GM18508 (cell line): ENCODE results near the gene RLN2.
A peak's percentile ranks its signal among the peaks of the same experiment; 100 is the strongest.
"Not testable (repeated sequence)": the region's sequence is repeated elsewhere in the genome, so short reads cannot be mapped to it uniquely, and the experiment has no call there.

Source experiments
- ATAC-seq: cut with Tn5 transposase; IDR thresholded peaks from one replicate; pipeline ENCODE4 v1.9.1; 2021; ENCODE audit warnings: moderate number of reproducible peaks; ENCODE audit not compliant: insufficient read depth, unreplicated experiment

RLN2 gene

DNA sequence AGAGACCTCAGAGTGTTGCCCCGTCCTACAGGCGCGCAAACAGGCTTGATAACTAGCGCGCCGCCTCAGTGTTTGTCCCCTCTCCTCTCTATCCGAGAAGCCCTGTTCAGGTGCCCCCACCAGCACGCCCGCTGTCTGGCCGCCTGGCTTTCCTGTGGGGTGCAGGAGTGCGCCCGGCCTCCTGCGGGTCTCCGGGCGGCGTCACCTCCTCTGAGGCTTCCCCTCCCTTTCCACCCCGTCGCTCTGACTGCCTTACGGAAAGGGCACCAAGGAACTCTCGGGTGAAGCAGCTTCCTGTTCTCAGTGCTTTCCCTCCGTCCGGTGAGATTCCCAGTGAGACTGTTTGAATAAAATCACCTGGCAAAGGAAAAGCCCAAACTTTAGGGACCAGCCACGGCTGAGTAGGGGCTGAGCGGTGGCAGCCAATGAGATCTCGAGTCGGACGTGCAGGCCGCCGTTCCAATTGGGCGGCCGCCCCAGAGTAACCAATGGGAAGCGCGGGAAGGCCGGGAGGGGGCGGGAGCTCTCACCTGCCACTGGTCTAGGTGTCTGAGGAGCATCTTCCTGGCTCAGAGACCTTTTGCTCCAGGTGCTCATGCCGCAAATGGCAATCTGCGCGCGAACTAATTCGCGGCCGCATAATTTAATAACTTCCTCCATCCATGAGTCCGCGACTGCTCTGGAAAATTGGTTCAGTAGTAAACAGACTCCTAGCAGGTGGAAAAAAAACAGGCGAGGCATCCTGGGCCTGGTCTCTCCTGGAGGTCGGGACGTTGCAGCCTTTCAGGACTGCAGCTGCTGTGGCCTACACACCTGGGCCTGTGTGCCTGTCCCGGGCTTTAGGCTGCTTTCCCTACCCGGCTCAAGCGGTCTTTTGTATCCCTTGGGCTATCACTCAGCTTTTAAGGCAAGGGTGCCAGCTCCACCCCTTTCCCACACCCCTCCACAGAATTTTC lies at the start of gene RLN2:
Gene RLN2 (minus strand): TSS at position 877 of the 956 bp plus-strand sequence. CDS start 136 bp downstream, at position 741.
- ATAC-seq: peak; percentile 79

GRCh38 chr9:5354184-5354583 lies 49.7 kb upstream of the RLN2 start:
- no peak for ATAC-seq

GRCh38 chr9:5352637-5353248 lies 48.2 kb upstream of the RLN2 start:
- ATAC-seq: no peak

- ATAC-seq: peak; percentile 62
These were observed 34.8 kb upstream of the RLN2 start, which contains the start of gene RLN1 for GRCh38 chr9:5338992-5339981. Gene RLN1 (minus strand): TSS chr9:5339876. CDS start chr9:5339746, 130 bp downstream.

- no peak for ATAC-seq
These were observed 32.2 kb upstream of the RLN2 start for GRCh38 chr9:5336688-5337087.

- not testable (repeated sequence) for ATAC-seq
These were observed 26.8 kb upstream of the RLN2 start for GRCh38 chr9:5331276-5331675.

DNA sequence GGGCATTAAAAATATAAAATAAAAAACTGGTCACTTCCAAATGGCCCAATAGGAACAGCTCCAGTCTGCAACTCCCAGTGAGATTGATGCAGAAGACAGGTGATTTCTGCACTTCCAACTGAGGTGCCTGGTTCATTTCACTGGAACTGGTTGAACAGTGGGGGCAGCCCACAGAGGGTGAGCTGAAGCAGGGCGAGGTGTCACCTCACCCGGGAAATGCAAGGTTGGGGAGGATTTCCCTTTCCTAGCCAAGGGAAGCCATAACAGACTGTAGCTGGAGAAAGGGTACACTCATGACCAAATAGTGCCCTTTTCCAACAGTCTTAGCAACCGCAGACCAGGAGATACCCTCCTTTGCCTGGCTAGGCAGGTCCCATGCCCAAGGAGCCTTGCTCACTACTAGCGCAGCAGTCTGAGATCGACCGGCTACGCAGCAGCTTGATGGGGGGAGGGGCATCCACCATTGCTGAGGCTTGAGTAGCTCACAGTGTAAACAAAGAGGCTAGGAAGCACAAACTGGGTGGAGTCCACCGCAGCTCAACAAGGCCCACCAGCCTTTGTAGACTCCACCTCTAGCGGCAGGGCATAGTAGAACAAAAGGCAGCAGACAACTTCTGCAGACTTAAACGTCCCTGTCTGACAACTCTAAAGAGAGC lies 22.5 kb upstream of the RLN2 start:
- no peak for ATAC-seq

- no peak for ATAC-seq
These were observed 21.7 kb upstream of the RLN2 start for GRCh38 chr9:5326187-5326586.

GRCh38 chr9:5321601-5322000 lies 17.1 kb upstream of the RLN2 start:
- ATAC-seq: not testable (repeated sequence)

DNA sequence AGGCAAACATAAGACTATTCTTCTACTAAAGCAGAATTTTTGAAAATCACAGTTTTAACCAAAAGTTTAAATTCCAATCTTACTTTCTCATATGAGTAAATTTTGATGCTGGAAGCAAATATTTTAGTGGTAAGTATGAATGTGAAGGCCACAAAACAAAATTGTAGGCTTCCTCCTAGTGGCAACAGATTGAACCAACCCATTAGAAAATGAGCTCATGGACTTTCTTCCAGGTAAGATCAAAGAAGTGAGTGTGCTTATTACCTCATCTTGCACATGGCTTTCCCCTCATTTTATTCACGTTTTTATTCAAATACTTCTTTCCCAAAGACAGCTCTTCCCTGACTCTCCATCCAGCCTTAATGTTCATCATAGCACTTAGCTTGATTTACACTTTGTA lies 16.5 kb upstream of the RLN2 start:
- no peak for ATAC-seq

DNA sequence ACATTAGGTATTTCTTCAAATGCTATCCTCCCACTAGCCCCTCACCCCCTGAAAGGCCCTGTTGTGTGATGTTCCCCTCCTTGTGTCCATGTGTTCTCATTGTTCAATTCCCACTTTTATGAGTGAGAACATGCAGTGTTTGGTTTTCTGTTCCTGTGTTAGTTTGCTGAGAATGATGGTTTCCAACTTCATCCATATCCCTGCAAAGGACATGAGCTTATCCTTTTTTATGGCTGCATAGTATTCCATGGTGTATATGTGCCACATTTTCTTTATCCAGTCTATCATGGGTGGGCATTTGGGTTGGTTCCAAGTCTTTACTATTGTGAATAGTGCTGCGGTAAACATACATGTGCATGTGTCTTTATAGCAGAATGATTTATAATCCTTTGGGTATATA lies 11.9 kb upstream of the RLN2 start:
- ATAC-seq: not testable (repeated sequence)

GRCh38 chr9:5315187-5315923 lies 10.8 kb upstream of the RLN2 start:
- ATAC-seq: no peak

DNA sequence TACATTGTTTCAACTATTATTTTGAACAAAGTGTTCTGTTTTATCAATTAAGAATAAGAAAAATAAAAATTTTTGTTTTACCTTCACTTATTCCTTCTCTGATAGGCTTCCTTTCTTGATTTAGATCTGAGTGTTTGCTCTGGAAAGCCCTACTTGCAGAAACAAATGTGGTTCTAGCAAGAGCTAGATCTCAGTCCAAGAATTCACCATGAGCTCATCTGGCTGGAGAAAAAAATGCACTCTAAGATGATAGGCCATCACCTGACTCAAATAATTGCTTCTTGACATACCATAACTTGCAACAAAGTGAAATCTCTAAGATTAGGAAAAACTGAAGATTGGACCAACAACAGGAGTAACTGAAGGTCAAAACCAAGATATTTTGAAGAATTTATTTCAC lies 6.3 kb upstream of the RLN2 start:
- no peak for ATAC-seq

DNA sequence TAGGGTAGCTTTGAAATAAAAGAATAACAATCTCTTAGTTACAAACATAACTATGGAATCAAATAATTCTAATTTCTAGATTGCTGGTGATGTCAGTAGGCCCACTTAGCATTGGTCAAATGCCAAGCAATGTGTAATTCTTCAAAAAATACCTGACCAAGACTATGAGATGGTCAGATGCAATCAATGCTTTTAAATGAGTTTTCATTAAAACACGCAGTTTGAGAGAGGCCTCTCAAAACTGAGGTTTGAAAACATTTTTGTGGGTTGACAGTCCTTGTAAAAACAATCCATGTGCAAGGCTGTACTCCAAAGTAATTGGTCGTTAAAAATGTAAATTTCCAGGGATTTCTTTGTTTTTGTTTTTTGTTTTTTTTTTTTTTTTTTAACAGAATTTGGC lies 1.2 kb upstream of the RLN2 start:
- ATAC-seq: no peak

GRCh38 chr9:5301544-5301943 lies 3.0 kb downstream of the RLN2 start:
- ATAC-seq: no peak

- ATAC-seq: no peak
These were observed 12.4 kb downstream of the RLN2 start for GRCh38 chr9:5292141-5292540.

- no peak for ATAC-seq
These were observed 15.9 kb downstream of the RLN2 start for GRCh38 chr9:5288591-5288990.

DNA sequence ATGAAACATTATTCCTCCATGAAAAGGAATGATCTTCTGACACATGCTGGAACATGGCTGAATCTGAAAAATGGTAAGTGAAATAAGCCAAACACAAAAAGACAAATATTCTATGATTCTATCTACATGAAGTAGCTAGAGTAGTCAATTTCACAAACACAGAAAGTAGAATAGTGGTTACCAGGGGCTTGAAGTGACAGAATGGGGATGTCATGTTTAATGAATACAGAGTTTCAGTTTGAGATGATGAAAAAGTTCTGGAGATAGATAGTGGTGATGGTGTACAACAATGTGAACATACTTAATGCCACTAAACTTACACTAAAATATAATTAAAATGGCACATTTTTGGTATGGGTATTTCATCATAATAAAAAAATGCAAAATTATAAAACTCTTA lies 18.3 kb downstream of the RLN2 start:
- ATAC-seq: no peak

GRCh38 chr9:5278486-5278885 lies 26.0 kb downstream of the RLN2 start:
- no peak for ATAC-seq
